Measurements from ENCODE around the gene NDST3.

DNA sequence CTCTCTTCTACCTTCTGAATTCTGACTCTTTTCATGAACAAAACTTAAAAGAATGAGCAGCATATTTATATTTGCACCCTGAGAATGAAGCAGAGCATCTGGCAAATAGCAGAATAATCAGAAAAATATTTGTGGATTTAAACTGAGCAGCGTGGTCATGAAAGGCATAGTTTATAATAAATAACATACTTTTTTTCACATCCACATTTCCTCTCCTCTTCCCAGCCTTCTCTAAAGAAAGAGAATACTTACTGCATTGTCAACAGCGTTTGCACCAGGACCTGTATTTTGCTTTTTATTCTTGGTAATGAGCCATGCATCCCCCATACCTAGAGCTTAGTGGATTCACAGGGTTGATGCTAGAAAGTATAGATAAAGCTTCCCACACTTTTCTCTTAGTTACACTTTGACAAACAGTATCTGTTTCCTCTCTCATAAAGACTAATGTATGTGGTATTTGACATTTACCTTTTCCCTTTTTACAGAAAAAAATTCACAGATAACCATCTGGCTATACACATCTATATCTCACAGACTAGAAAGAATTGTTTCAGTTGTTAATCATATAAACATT is 187.0 kb downstream of the NDST3 start:
- TF ChIP-seq, protein P1, sequence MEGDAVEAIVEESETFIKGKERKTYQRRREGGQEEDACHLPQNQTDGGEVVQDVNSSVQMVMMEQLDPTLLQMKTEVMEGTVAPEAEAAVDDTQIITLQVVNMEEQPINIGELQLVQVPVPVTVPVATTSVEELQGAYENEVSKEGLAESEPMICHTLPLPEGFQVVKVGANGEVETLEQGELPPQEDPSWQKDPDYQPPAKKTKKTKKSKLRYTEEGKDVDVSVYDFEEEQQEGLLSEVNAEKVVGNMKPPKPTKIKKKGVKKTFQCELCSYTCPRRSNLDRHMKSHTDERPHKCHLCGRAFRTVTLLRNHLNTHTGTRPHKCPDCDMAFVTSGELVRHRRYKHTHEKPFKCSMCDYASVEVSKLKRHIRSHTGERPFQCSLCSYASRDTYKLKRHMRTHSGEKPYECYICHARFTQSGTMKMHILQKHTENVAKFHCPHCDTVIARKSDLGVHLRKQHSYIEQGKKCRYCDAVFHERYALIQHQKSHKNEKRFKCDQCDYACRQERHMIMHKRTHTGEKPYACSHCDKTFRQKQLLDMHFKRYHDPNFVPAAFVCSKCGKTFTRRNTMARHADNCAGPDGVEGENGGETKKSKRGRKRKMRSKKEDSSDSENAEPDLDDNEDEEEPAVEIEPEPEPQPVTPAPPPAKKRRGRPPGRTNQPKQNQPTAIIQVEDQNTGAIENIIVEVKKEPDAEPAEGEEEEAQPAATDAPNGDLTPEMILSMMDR (IDR thresholded peaks at IDR 0.05) = no peak
- no peak for TF ChIP-seq POLR2A (IDR thresholded peaks at IDR 0.05)

All from breast epithelium (tissue), 3 donors.